ENCODE results near the gene SLC13A4.
"Not testable (repeated sequence)": the region's sequence is repeated elsewhere in the genome, so short reads cannot be mapped to it uniquely, and the experiment has no call there.

SLC13A4 gene

DNA sequence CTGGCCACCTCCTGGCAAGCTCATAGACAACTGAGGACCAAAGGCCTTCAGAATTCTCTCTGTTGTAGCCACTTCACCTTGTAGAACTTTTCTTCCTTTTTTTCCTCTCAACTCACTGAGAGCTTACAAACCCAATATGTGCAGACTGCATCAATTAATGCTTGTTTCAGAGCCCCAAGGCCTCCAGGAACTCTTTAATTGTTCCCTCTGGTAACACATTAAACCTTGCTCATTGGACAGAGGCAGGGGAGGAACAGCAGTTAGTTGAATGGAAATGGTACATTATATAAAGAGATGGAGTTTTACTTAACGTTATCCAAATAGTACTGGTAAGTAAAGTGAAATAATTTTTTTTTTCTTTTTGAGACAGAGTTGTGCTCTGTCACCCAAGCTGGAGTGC, 40.5 kb downstream of the SLC13A4 start:
- no peak for DNase-seq

DNA sequence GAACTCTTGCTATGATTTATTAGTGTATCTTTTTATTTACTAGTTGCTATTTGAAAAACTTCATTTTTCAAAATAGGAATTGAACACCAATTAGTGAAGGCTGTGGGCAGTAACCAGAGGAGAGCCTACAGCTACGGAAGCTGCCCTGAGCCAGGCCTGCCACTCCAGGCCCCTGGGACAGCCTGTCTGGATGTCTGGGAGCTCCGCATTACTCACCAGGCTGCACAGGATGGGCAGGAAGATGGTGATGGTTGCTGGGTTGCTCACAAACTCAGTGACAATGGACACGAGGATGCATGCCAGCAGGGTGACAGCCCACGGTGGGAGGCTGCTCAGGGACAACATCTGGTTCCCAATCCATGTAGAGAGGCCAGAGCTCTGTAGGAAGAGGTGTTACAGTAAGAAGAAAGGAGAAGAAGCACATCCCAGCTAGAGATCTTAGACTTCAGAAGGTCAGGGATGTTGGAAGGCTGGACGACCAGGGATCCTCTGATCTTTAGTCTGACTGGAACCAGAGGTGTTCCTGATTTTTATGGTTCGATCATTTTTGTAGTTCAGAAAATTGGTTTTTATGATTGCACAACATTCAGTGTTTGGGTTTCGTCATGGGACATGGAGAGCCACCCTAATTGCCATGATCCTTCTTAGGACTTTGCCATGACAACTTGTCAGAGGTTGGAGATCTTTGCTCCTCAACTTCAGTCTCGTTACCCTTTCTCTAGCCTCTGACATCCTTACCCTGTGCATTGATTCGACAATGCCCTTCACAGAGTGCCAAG, 42.5 kb downstream of the SLC13A4 start:
- no peak for DNase-seq

DNA sequence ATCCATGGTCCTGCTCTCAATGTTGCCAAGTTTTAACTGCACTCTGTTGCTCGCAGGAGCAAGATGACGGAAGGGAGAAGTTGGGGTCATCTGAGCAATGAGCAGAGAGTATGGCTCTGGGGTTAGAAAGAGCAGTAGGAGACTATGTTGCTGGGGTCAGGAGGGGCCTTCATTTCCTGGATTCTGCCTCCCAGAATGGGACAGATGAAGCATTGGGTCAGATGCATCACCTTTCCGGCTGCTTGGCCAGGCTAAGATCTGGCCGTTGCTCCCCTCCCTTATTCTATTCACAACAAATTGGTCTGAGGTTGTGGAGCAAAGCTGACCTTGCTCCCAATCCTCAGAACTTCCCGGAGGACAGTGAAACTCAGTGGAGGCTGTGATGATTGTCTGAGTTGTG, 43.3 kb downstream of the SLC13A4 start:
- no peak for DNase-seq

DNA sequence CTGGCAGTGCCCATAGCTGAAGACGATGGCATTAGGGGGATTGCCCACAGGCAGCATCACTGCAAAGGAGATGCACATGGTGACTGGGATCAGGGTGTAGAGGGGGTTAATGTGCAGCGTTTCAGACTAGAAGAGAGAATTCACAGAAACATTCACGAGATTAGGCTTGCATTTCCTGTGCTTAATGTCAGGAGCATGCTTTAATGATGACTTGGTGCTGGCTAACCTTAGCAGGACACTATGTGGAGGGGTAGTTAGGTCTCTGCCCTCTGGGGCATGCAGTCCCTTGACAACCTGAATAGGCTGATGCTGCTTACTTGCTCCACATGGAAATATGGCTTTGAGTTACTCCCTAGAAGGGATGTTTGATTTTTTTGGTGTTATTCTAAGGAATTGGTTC, 43.9 kb downstream of the SLC13A4 start:
- no peak for DNase-seq

DNA sequence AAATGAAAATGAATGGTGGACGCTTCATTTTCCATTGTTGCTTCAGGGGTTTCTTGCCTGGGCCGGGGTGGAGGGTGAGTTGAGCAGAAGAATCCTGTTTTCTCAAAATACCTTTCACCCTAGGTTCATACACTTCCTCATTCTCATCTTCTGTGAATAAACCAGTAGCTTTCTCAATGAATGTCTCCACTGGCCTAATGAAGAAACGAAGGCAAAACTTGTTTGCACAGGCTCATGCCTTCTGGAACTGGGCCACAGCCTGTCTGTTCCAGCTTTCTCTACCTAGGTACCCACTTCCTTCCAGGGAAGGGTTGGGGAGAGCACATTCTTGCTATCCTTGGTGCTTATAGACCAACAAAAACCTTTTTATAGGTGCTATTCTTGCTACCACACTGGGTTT, 44.4 kb downstream of the SLC13A4 start:
- DNase-seq: no peak

DNA sequence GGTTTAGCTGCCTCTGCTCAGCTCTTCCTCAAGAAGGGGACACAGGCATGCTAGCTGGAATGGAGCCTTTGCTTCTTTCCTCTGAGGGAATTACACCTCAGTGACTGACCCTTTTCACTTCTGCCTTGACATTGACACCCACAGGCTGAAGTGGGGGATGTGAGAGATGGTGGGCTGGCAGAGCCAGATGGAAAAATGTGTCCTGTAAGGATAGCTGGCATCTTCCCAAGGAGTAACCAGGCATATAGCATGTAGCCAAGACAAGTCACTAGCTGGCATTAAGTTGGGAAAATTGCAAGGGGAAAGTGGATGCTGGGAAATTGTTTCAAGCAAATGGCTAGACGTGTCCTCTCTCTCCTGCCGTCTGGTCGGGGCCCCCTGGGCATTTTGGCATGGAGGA, 45.8 kb downstream of the SLC13A4 start:
- no peak for DNase-seq

DNA sequence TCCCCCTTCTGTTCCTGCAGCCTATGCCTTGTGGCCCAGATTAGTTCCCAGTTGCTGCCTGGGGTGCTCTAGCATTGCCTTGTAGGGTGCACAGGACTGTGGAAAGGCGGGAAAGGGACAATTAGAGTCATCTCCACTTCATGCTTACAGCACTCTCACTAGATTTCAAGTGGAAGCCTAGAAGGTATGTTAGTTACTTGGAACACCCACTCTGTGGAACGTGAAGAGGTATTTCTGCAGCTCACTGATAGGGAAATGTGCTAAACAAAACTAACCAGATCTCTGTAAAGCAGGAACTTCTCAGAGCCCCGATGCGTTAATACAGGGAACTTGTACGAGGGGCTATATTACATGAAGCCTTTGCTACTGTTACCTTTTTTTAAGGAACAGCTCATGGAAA, 46.2 kb downstream of the SLC13A4 start:
- DNase-seq: no peak

DNA sequence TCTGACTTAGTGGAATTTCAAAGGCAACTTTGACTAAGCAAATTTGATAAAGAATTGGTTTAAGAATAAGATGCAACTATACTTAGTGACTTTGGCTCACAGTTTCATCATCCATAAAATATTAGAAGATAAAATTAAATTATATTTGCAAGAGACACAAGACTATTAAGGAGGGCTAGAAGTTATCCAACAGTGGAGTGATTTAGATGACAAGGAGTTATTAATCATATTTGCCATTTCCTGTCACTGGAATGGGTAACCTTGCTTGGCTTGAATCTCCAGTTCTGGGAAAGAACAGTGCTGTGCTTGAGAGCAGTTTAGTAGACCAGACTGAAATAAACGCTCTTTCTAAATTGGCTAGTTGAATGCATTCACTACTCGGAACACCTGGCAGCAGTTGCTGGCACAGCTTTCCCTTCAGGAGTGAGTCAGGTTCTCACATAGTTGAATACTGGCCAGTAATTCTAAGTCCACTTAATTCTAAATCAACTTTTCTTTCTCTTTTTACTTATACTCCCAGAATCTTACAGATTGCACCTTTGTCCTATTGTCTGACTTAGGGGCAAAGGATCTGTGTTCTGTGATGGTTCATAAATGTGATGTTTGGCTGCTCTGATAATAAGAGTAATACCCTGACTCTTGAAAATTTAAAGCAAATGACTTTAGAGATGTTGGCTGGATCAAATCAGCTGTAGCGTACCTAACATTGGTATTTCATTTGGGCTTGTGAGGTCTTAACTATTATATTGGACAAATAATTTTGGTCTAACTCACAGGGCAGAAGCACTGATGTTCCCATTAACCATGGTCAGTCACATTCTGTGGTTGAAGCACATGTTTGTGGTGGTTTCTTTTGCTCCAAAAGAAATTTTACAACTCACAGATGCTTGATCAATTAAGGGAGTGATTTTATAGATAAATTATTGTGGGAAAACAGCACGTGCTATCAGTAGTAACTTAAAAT, 49.1 kb downstream of the SLC13A4 start:
- DNase-seq: no peak

DNA sequence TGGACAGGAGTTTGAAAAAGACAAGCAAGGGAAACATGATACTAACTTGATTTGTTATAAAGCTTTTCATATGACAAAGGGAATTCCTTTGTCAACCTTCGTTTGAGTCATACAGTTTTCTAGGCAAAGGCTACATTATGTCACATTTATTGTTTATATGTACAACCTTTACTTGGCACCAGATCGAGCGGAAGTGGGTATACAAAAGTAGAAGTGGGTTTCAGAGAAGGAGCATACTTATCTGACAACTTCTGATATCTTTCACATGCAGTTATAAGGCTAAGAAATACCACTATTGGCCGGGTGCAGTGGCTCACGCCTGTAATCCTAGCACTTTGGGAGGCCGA, 54.7 kb downstream of the SLC13A4 start:
- DNase-seq: no peak

DNA sequence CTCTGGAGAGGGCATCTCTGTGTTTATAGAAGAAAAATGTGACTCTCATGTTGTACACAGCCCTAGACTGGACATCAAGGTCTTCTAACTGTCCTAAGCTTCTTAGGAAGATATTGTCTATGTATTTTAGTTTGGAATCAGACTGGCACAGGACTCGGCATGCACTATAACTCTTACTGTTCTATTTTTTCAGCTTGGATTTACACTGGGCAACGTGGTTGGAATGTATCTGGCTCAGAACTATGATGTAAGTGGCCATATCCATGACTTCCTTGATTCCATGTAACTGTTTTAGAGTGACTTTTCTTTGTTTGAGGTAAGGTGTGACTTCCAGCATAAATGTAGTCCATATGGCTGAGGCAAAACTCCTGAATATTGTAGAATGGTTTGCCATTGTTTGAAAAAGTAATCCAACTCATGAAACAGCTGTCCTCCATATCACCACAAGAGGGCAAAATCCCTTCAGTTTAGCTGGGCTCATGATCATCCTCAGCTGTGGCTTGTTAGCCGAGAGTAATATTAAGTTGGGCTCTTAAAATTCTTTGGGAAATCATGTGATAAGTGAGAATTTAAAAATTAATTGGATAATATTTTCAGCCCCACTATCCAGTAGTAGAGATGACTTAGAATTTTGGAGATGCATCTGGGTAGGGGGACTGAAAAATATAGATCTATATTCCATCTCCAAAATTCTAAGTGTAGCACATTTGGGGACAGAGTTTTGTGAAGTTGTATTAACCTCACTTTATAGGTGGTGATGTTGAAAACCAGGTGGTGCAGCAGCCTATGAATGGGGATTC, 55.2 kb downstream of the SLC13A4 start:
- peak; percentile 36 to 40 for DNase-seq

DNA sequence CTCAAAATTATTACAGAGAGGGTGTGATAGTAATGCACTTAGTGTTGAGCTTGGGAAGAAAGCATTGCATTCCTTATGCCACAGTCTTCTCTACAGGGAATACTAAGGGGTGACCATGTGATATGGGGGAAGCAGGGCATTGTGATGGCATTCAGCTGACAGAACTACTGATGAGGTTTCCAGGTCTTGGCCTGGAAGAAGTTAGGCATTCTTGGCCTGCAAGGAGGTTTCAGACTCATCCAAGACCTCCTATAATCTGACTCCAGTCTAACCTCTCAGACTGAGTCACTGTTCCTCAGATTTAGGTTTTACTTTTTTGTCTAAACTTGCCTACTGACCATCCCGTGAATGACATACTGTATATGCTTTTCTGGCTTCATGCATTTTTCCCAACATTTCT, 57.8 kb downstream of the SLC13A4 start:
- DNase-seq: no peak

DNA sequence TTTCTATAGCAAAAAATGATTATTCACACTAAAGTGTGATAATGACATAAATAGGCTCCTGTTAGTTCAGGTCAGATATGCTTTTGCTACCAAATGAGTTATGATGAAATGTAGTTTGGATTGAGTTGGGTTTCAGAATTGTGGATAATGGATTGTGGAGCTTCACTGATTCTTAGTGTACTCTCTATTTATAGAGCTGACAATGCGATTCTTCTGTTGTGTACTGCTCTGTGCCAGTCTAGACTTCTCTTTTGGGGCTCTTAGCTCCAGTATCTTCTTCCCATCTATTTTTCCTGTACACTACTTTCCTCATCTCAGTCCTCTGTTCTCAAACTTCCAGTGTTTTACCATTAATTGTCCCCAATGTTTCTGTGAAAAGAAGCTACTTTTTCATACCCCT, 58.2 kb downstream of the SLC13A4 start:
- DNase-seq: no peak

DNA sequence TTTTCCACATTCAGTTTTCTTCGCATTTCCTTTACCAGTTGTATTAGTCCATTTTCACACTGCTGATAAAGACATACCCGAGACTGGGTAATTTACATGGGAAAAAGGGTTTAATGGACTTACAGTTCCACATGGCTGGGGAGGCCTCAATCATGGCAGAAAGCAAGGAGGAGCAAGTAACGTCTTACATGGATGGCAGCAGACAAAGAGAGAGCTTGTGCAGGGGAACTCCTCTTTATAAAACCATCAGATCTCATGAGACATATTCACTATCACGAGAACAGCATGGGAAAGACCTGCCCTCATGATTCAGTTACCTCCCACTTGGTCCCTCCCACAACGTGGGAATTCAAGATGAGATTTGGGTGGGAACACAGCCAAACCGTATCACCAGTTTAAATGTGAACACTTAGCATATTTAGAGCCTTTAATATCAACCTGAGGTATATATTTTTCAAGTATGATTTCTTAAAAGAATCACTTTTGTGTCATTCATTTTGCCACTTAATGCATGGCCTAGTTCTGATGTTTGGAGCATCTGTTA, 59.1 kb downstream of the SLC13A4 start:
- not testable (repeated sequence) for DNase-seq

DNA sequence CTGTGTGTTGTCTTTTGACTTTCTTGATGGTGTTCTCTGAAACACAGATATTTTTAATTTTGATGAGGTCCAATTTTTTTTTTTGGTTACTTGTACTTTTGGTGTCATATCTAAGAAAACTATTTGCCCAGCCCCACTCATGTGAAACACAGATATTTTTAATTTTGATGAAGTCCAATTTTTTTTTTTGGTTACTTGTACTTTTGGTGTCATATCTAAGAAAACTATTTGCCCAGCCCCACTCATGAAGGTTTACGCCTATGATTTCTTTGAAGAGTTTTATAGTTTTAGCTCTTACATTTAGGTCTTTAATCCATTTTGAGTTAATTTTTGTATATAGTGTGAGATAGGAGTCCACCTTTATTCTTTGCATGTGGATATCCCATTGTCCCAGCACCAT, 60.4 kb downstream of the SLC13A4 start:
- not testable (repeated sequence) for DNase-seq

DNA sequence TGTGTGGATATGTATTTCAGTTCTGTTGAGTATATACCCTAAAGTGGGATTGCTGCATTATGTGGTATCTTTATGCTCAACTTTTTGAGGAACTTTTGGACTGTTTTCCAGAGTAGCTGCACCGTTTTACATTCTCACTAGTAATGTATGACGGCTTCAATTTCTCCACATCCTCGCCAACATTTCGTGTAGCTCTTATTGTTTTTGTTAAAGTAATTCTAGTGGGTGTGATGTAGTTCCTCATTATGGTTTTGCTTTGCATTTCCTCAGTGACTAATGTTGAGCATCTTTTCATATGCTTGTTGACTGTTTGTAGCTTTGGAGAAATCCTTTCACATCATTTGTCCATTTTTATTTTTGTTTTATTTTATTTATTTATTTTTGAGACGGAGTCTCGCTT, 61.1 kb downstream of the SLC13A4 start:
- DNase-seq: peak; percentile 9 to 20

DNA sequence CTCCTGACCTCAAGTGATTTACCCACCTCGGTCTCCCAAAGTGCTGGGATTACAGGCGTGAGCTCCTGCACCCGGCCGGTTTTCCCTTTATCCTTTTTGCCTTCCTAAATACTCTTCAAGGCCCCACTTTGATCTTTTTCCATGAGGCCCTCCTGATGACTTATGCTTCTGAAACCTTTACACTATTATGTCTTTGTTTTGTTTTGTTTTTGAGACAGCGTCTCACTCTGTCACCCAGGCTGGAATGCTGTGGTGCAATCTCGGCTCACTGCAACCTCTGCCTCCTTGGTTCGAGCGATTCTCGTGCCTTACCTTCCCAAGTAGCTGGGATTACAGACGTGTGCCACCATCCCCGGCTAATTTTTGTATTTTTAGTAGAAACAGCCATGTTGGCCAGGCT, 61.8 kb downstream of the SLC13A4 start:
- no peak for DNase-seq

DNA sequence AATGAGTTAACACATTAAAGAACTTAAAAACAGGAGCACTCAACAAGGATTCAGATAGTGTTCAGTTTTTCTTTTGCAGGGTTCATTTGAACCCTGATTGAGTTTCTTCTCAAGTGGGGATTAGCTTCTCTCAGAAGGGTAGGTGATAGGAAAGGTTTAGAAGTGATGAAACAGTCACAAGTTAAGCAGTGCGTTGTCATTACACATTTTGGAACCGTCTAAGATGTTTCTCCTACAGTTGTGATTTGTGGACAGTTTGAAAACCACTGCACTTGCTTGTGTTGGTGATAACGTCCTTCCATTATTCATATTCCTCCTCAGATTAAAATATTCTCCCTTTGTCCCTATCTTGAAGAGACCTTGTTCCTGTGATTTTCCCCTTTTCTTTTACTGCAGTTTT, 62.9 kb downstream of the SLC13A4 start:
- DNase-seq: no peak

DNA sequence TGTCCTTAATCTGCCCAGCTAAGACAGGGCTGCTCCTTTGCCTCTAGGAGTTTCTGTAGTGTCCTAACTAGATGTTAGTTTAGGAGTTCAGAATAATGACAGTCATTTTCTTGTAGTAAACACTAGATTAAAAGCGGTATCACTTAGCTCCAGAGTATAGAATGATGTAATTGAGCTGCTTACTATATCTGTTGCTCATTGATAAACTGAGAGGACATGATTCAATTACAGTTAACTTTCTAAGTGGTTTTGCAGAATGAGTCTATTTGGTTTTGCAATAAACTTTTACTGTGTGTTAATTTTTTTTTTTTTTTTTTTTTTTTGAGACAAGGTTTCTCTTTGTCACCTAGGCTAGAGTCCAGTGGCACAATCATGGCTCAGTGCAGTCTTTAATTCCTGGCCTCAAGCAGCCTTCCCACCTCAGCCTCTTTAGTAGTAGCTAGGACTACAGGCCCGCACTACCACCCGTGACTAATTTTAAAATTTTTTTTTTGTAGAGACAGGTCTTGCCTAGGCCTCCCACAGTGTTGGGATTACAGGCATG, 63.9 kb downstream of the SLC13A4 start:
- no peak for DNase-seq

DNA sequence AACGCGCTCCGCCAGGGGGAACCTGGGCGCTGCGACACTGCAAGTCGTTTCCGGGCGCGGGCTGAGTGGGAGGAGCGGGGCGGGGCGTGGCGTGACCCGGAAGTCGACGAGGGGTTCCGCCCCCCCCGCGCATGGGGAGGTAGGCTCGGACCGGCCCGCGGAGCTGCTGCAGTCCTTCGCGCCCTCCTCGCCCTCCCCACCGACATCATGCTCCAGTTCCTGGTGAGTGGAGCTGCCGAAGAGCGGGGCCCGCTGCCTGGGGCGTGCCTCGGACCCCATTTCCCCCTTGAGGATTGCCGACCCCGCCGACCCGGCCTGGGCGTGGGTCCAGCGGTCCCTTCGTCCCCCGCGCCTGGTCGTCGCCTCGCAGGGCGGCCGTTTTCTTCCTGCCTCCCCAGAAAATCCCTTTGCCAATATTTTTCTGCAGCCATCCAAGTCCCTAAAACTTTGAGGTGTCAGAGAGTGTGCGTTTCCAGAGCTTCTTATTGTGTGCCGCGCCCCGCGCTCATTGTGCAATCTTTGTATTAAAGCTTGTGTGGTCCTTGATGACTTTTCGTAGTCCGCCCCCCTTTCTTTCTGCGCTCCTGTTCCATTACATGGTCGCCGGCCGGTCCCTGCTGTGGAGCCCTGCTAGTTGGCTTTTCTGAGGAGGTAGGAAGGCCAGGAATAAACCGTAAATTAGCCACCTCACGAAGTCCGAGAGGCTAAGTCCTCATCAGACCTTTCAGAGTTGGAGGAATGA, 65.4 kb downstream of the SLC13A4 start, which contains the start of gene STMP1:
TSS of gene STMP1 (plus strand) at position 142 of the 742 bp plus-strand sequence.
- DNase-seq: peak; percentile 78 to 82

DNA sequence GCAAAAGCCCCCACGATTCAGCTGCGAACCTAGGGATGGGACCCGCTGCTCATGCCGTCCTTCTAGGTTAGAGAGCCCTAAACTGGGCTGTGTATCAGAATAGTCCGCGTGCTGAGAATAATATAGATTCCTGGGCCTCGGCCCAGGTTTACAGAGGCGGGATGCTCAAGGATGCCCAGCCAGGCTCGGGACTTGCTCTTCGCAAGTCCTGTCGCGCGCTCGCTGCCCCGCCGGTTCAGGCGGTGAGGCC, 65.9 kb downstream of the SLC13A4 start:
- no peak for DNase-seq

DNA sequence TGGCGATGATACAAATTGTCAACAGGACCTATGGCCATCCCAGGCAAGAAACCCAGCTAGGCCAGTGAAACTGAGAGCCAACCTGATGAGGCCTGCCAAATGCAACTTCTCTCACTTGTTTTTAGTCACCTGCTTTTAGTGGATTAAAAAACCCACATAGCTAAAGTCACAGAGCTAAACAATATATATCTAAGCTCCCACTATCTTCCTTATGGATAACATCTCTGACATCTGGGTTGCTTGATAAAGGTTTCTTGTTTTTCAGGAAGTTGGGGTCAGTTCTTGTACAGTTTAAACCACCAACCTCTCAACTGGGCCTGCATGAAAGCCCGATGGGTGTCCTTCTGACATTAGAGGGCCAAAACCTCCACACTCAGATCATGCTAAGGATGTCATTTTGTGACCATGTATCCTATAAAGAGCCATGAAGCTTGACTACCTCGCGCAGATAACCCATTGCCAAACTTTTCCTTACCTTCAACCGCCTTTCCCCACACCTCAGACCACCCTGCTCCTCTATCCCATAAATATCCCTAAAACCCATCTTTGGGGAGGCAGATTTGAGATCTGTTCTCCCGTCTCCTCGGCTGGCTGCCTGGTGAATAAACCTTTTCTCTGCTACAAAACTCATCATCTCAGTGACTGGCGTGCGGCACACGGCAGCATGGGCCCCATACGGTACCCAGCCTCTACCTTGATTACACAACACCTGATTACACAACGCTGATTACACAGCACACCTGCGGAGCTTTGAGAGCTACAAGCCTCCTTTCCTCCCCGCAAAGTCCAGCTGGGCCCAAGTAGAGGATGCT, 66.5 kb downstream of the SLC13A4 start:
- DNase-seq: no peak
